Measurements from ENCODE around the gene PAXIP1. TPM values are rescaled to one million over a fixed set of nuclear protein-coding genes. Genes with fewer than 3 reads are reported as not detected.

PAXIP1 gene
- total and polyA plus RNA-seq, 7 donors = 4.2 to 13.6 (median 9.2) TPM

GRCh38 chr7:154919344-154920225 is 83.3 kb downstream of the PAXIP1 start:
- DNase-seq = no peak
- intact Hi-C loops (cut with DNase I) = loop anchor here (10.0 kb wide), 2 partner anchors 275 to 845 kb away; no protein-coding TSS in a partner anchor
- H3K4me3 ChIP-seq = no peak overlapping the region
- no peaks in the 10 kb centered on the region for H3K4me1 ChIP-seq
- H3K36me3 ChIP-seq = no peaks in the 10 kb centered on the region
- peaks cover 0 to 20% (median 8%) of the 10 kb centered on the region in 3 donors for H3K27me3 ChIP-seq
- H3K9me3 ChIP-seq = no peaks in the 10 kb centered on the region
- no peak for TF ChIP-seq CTCF (IDR thresholded peaks at IDR 0.05)
- no peak for TF ChIP-seq POLR2AphosphoS5 (IDR thresholded peaks at IDR 0.05)
- no peak for TF ChIP-seq POLR2A (IDR thresholded peaks at IDR 0.05)
- TF ChIP-seq EP300 (IDR thresholded peaks at IDR 0.05) = no peak
- WGBS, 2 donors = 67 to 69% methylated on average over 11 of the region's 11 CpGs
- no peak overlapping the region for H3K27ac ChIP-seq

- TF ChIP-seq CTCF (IDR thresholded peaks at IDR 0.05) (no peak), POLR2AphosphoS5 (IDR thresholded peaks at IDR 0.05) (no peak), POLR2A (IDR thresholded peaks at IDR 0.05) (no peak), EP300 (IDR thresholded peaks at IDR 0.05) (no peak)
- Histone ChIP-seq H3K4me1 (peaks cover 0 to 8% (median 8%) of the 10 kb centered on the region in 4 donors), H3K36me3 (no peaks in the 10 kb centered on the region), H3K27me3 (peaks cover 6 to 28% (median 16%) of the 10 kb centered on the region in 3 donors), H3K27ac (no peak overlapping the region), H3K9me3 (no peaks in the 10 kb centered on the region), H3K4me3 (no peak overlapping the region)
- intact Hi-C loops (cut with DNase I) = no loop called here
- no peak for DNase-seq
- 76 to 78% methylated on average over 6 of the region's 6 CpGs for WGBS, 2 donors
These were observed 84.2 kb downstream of the PAXIP1 start for GRCh38 chr7:154918741-154919140.

GRCh38 chr7:154918266-154918665 is 84.7 kb downstream of the PAXIP1 start:
- no peak overlapping the region for H3K4me3 ChIP-seq
- intact Hi-C loops (cut with DNase I) = no loop called here

GRCh38 chr7:154917808-154918160 is 85.1 kb downstream of the PAXIP1 start:
- DNase-seq = no peak
- H3K4me3 ChIP-seq = no peak overlapping the region
- 83 to 85% methylated on average over 7 of the region's 7 CpGs for WGBS, 2 donors
- no peaks in the 10 kb centered on the region for H3K9me3 ChIP-seq
- peaks cover 0 to 11% (median 9%) of the 10 kb centered on the region in 4 donors for H3K4me1 ChIP-seq
- TF ChIP-seq POLR2AphosphoS5 (IDR thresholded peaks at IDR 0.05) = no peak
- no peak for TF ChIP-seq EP300 (IDR thresholded peaks at IDR 0.05)
- no peak for TF ChIP-seq CTCF (IDR thresholded peaks at IDR 0.05)
- no peak for TF ChIP-seq POLR2A (IDR thresholded peaks at IDR 0.05)
- peaks cover 6 to 29% (median 16%) of the 10 kb centered on the region in 3 donors for H3K27me3 ChIP-seq
- no peaks in the 10 kb centered on the region for H3K36me3 ChIP-seq
- H3K27ac ChIP-seq = no peak overlapping the region
- intact Hi-C loops (cut with DNase I) = no loop called here

More at GRCh38 chr7:154918266-154918665, 84.7 kb downstream of the PAXIP1 start:
- Histone ChIP-seq H3K9me3 (no peaks in the 10 kb centered on the region), H3K36me3 (no peaks in the 10 kb centered on the region), H3K27me3 (peaks cover 6 to 29% (median 16%) of the 10 kb centered on the region in 3 donors), H3K4me1 (peaks cover 0 to 11% (median 9%) of the 10 kb centered on the region in 4 donors), H3K27ac (no peak overlapping the region)
- no peak for DNase-seq
- no peak for TF ChIP-seq POLR2A (IDR thresholded peaks at IDR 0.05)
- TF ChIP-seq POLR2AphosphoS5 (IDR thresholded peaks at IDR 0.05) = no peak
- no peak for TF ChIP-seq EP300 (IDR thresholded peaks at IDR 0.05)
- no peak for TF ChIP-seq CTCF (IDR thresholded peaks at IDR 0.05)
- WGBS, 2 donors = 58 to 71% methylated on average over 6 of the region's 6 CpGs

Measured in sigmoid colon (tissue), 7 donors.